Measurements from ENCODE around the gene CCDC191. TPM values are rescaled to one million over a fixed set of nuclear protein-coding genes. Genes with fewer than 3 reads are reported as not detected.

Gene CCDC191
- total and polyA plus RNA-seq, 4 experiments from 2014 or later = 1.3 to 7.1 (median 3.9) TPM

DNA sequence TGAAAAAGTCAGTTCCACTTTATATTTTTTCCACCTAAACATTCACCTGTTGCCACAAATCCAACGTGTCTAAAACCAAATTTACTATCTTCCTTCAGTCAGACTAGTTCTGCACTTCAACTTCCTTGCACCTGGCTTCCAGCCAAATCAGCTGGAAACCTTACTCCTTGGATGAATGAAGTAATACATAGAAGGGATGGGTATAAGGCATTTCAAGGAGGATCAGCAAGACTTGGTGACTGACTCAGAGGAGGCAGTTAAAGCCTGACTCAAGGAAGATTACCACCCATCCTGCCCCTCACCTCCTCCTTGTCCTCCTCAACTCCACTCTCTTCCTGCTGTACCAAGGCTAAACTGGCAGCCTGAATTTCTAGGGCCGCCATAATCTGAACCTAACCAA, 37.3 kb upstream of the CCDC191 start:
- no peaks in the 10 kb centered on the region for H3K4me1 ChIP-seq (ENCODE audit: insufficient read depth, low read length)
- H3K27me3 ChIP-seq (ENCODE audit: insufficient read depth, low read length) = no peaks in the 10 kb centered on the region
- peaks cover 0 to 3% (median 0%) of the 10 kb centered on the region in 8 donors for H3K9me3 Mint-ChIP-seq
- H3K9me3 ChIP-seq (ENCODE audit: control insufficient read depth in 1 of 2, low read length in 2 of 2) = no peaks in the 10 kb centered on the region
- H3K27me3 Mint-ChIP-seq = peaks cover 4 to 7% of the 10 kb centered on the region in 2 donors
- H3K4me3 Mint-ChIP-seq = no peak overlapping the region
- ChIA-PET CTCF (ENCODE audit: partially characterized antibody) (no interaction called here), POLR2A (ENCODE audit: partially characterized antibody) (no interaction called here)
- no peak for DNase-seq
- peaks cover 0 to under 1% of the 10 kb centered on the region in 2 donors for H3K36me3 Mint-ChIP-seq
- H3K36me3 ChIP-seq (ENCODE audit: insufficient read depth, low read length) = no peaks in the 10 kb centered on the region
- no peak overlapping the region for H3K27ac Mint-ChIP-seq
- no peak overlapping the region for H3K27ac ChIP-seq (ENCODE audit: low read depth, low read length)
- intact Hi-C loops (cut with micrococcal nuclease) = no loop called here
- no peak overlapping the region for H3K4me3 ChIP-seq (ENCODE audit: low read length in 2 of 2)
- H3K4me1 Mint-ChIP-seq = peaks cover 0 to 3% (median 1%) of the 10 kb centered on the region in 4 donors

DNA sequence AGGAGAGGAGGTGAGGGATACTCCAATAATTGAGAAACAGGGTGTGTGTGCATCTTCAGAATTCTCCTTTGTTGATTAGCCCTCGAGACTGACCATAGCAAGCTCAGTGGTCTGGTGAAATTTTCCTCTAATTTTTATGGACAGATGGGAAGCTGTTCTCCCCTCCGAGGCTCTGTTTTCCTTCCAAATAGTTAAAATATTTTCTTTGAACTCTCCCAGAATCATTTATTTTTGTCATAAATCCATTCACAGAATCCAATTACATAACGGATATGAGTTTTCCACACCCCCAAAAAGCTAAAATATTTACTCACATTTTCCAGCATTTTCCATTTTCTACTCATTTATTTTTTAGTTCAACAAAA, 36.7 kb upstream of the CCDC191 start:
- H3K4me1 ChIP-seq (ENCODE audit: insufficient read depth, low read length) = no peaks in the 10 kb centered on the region
- H3K27ac ChIP-seq (ENCODE audit: low read depth, low read length) = no peak overlapping the region
- no peak overlapping the region for H3K4me3 ChIP-seq (ENCODE audit: low read length in 2 of 2)
- Mint-ChIP-seq H3K9me3 (peaks cover 0 to 3% (median 0%) of the 10 kb centered on the region in 8 donors), H3K4me3 (no peak overlapping the region), H3K36me3 (peaks cover 0 to 4% of the 10 kb centered on the region in 2 donors), H3K27me3 (peaks cover 2 to 7% of the 10 kb centered on the region in 2 donors), H3K4me1 (peaks cover 0 to 3% (median 1%) of the 10 kb centered on the region in 4 donors), H3K27ac (no peak overlapping the region)
- H3K27me3 ChIP-seq (ENCODE audit: insufficient read depth, low read length) = no peaks in the 10 kb centered on the region
- H3K36me3 ChIP-seq (ENCODE audit: insufficient read depth, low read length) = no peaks in the 10 kb centered on the region
- no peak for DNase-seq
- ChIA-PET CTCF (ENCODE audit: partially characterized antibody) (interaction anchor here (0.6 kb wide), 1 partner anchor 180 kb away, joined by 3 read pairs; no protein-coding TSS in a partner anchor), POLR2A (ENCODE audit: partially characterized antibody) (no interaction called here)
- no peaks in the 10 kb centered on the region for H3K9me3 ChIP-seq (ENCODE audit: control insufficient read depth in 1 of 2, low read length in 2 of 2)
- intact Hi-C loops (cut with micrococcal nuclease) = no loop called here

GRCh38 chr3:114092151-114093015, 36.1 kb upstream of the CCDC191 start:
- Mint-ChIP-seq H3K4me3 (no peak overlapping the region), H3K27me3 (peaks cover 2 to 7% of the 10 kb centered on the region in 2 donors), H3K36me3 (peaks cover 6 to 10% of the 10 kb centered on the region in 2 donors), H3K4me1 (peaks cover 0 to 3% (median 1%) of the 10 kb centered on the region in 4 donors), H3K27ac (no peak overlapping the region), H3K9me3 (peaks cover 0 to 3% (median 0%) of the 10 kb centered on the region in 8 donors)
- Histone ChIP-seq H3K27ac (ENCODE audit: low read depth, low read length) (no peak overlapping the region), H3K4me1 (ENCODE audit: insufficient read depth, low read length) (no peaks in the 10 kb centered on the region), H3K36me3 (ENCODE audit: insufficient read depth, low read length) (no peaks in the 10 kb centered on the region), H3K9me3 (ENCODE audit: control insufficient read depth in 1 of 2, low read length in 2 of 2) (no peaks in the 10 kb centered on the region), H3K27me3 (ENCODE audit: insufficient read depth, low read length) (no peaks in the 10 kb centered on the region), H3K4me3 (ENCODE audit: low read length in 2 of 2) (no peak overlapping the region)
- CTCF ChIA-PET (ENCODE audit: partially characterized antibody) = interaction anchor here (0.6 kb wide), 1 partner anchor 179 kb away, joined by 3 read pairs; no protein-coding TSS in a partner anchor
- no peak for DNase-seq
- intact Hi-C loops (cut with micrococcal nuclease) = no loop called here
- POLR2A ChIA-PET (ENCODE audit: partially characterized antibody) = no interaction called here

GRCh38 chr3:114089675-114090074, 33.3 kb upstream of the CCDC191 start:
- intact Hi-C loops (cut with micrococcal nuclease) = no loop called here
- peaks cover 11% of the 10 kb centered on the region for H3K36me3 ChIP-seq (ENCODE audit: insufficient read depth, low read length)
- H3K4me1 ChIP-seq (ENCODE audit: insufficient read depth, low read length) = no peaks in the 10 kb centered on the region
- no peak overlapping the region for H3K27ac Mint-ChIP-seq
- no peak overlapping the region for H3K4me3 ChIP-seq (ENCODE audit: low read length in 2 of 2)
- H3K27me3 Mint-ChIP-seq = peaks cover 0 to 3% of the 10 kb centered on the region in 2 donors
- peaks cover 28 to 30% of the 10 kb centered on the region in 2 donors for H3K36me3 Mint-ChIP-seq
- H3K27ac ChIP-seq (ENCODE audit: low read depth, low read length) = no peak overlapping the region
- peaks cover 0 to 3% (median 1%) of the 10 kb centered on the region in 4 donors for H3K4me1 Mint-ChIP-seq
- no peak overlapping the region for H3K4me3 Mint-ChIP-seq
- no peak for DNase-seq
- no peaks in the 10 kb centered on the region for H3K9me3 ChIP-seq (ENCODE audit: control insufficient read depth in 1 of 2, low read length in 2 of 2)
- peaks cover 0 to 3% (median 0%) of the 10 kb centered on the region in 8 donors for H3K9me3 Mint-ChIP-seq
- ChIA-PET POLR2A (ENCODE audit: partially characterized antibody) (no interaction called here), CTCF (ENCODE audit: partially characterized antibody) (no interaction called here)
- H3K27me3 ChIP-seq (ENCODE audit: insufficient read depth, low read length) = no peaks in the 10 kb centered on the region

DNA sequence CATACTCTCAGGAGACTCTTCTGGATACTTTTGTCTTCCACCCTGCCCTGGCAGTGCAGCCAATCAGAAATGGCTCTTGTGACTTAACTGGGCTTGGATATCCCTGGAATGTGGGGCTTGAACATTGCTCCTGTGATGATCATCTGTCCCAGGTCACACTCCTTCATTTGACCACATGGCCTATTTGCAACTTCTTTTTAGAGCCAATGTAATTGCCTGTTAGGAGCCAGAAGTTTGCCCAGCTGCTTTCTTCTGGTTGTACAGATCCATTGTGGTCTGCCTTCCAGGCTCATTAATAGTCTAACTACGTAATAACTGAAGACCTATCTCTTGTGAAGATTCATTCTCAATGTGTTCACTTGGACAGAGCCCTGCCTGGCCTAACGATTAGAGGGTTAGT, 30.0 kb upstream of the CCDC191 start:
- DNase-seq = no peak
- H3K27me3 ChIP-seq (ENCODE audit: insufficient read depth, low read length) = no peaks in the 10 kb centered on the region
- peaks cover 57 to 60% of the 10 kb centered on the region in 2 donors for H3K36me3 Mint-ChIP-seq
- H3K27ac ChIP-seq (ENCODE audit: low read depth, low read length) = no peak overlapping the region
- CTCF ChIA-PET (ENCODE audit: partially characterized antibody) = interaction anchor here (0.5 to 1.0 kb wide), 2 partner anchors 14 to 254 kb away, joined by 3 read pairs; no protein-coding TSS in a partner anchor
- POLR2A ChIA-PET (ENCODE audit: partially characterized antibody) = no interaction called here
- no peak overlapping the region for H3K4me3 ChIP-seq (ENCODE audit: low read length in 2 of 2)
- H3K9me3 Mint-ChIP-seq = no peaks in the 10 kb centered on the region
- peaks cover 15% of the 10 kb centered on the region for H3K36me3 ChIP-seq (ENCODE audit: insufficient read depth, low read length)
- H3K27me3 Mint-ChIP-seq = no peaks in the 10 kb centered on the region
- H3K9me3 ChIP-seq (ENCODE audit: control insufficient read depth in 1 of 2, low read length in 2 of 2) = no peaks in the 10 kb centered on the region
- no peak overlapping the region for H3K4me3 Mint-ChIP-seq
- H3K27ac Mint-ChIP-seq = no peak overlapping the region
- H3K4me1 ChIP-seq (ENCODE audit: insufficient read depth, low read length) = no peaks in the 10 kb centered on the region
- intact Hi-C loops (cut with micrococcal nuclease) = no loop called here
- H3K4me1 Mint-ChIP-seq = no peaks in the 10 kb centered on the region

DNA sequence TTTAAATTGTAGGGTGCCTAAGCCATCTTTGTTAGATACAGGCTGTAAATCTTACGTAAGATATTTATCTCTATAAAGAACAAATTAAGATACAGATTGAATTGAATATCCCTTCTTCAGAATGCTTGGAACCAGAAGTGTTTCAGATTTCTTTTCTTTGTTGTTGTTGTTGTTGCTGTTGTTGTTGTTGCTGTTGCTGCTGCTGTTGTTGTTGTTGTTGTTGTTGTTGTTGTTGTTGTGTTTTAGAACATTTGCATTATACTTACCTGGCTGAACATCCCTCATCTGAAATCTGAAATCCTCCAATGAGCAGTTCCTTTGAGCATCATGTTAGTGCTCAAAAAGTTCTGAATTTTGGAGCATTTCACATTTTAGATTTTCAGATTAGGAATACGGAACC, 26.8 kb upstream of the CCDC191 start:
- DNase-seq = no peak
- Mint-ChIP-seq H3K4me1 (no peaks in the 10 kb centered on the region), H3K27ac (no peak overlapping the region), H3K4me3 (no peak overlapping the region), H3K27me3 (no peaks in the 10 kb centered on the region), H3K36me3 (peaks cover 76 to 89% of the 10 kb centered on the region in 2 donors), H3K9me3 (no peaks in the 10 kb centered on the region)
- POLR2A ChIA-PET (ENCODE audit: partially characterized antibody) = no interaction called here
- Histone ChIP-seq H3K4me1 (ENCODE audit: insufficient read depth, low read length) (no peaks in the 10 kb centered on the region), H3K27me3 (ENCODE audit: insufficient read depth, low read length) (no peaks in the 10 kb centered on the region), H3K36me3 (ENCODE audit: insufficient read depth, low read length) (peaks cover 40% of the 10 kb centered on the region), H3K27ac (ENCODE audit: low read depth, low read length) (no peak overlapping the region), H3K4me3 (ENCODE audit: low read length in 2 of 2) (no peak overlapping the region), H3K9me3 (ENCODE audit: control insufficient read depth in 1 of 2, low read length in 2 of 2) (no peaks in the 10 kb centered on the region)
- CTCF ChIA-PET (ENCODE audit: partially characterized antibody) = no interaction called here
- intact Hi-C loops (cut with micrococcal nuclease) = no loop called here

DNA sequence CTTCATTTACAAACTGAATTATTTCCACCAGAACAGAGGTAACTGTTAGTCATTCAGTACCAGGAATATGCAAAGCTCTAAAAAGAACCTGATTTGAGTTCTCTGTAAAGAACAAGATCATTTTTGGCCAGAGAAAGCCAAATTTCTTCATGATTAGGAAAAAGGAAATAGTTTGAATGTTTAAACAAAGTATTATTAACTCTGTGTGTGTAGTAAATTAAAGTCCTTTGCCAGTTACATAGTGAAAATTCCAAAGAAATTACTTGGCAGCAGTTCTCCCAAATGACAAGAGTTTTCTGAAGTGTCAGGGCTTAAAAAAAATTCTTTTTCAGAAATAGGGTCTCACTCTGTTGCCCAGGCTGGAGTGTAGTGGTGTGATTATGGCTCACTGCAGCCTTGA, 24.7 kb upstream of the CCDC191 start:
- Mint-ChIP-seq H3K9me3 (no peaks in the 10 kb centered on the region), H3K4me3 (no peak overlapping the region), H3K27ac (no peak overlapping the region), H3K36me3 (peaks cover 76 to 93% of the 10 kb centered on the region in 2 donors), H3K27me3 (no peaks in the 10 kb centered on the region), H3K4me1 (no peaks in the 10 kb centered on the region)
- intact Hi-C loops (cut with micrococcal nuclease) = no loop called here
- no peaks in the 10 kb centered on the region for H3K4me1 ChIP-seq (ENCODE audit: insufficient read depth, low read length)
- H3K27me3 ChIP-seq (ENCODE audit: insufficient read depth, low read length) = no peaks in the 10 kb centered on the region
- POLR2A ChIA-PET (ENCODE audit: partially characterized antibody) = no interaction called here
- no peak overlapping the region for H3K4me3 ChIP-seq (ENCODE audit: low read length in 2 of 2)
- H3K27ac ChIP-seq (ENCODE audit: low read depth, low read length) = no peak overlapping the region
- CTCF ChIA-PET (ENCODE audit: partially characterized antibody) = no interaction called here
- no peak for DNase-seq
- H3K9me3 ChIP-seq (ENCODE audit: control insufficient read depth in 1 of 2, low read length in 2 of 2) = no peaks in the 10 kb centered on the region
- peaks cover 55% of the 10 kb centered on the region for H3K36me3 ChIP-seq (ENCODE audit: insufficient read depth, low read length)

Data from CD4-positive, alpha-beta memory T cell (primary cell).